ENCODE data around the gene OXSR1.

GRCh38 chr3:38131621-38132369 is 33.5 kb upstream of the OXSR1 start:
- no peak for TF ChIP-seq CTCF (IDR thresholded peaks at IDR 0.05)
- TF ChIP-seq POLR2A (IDR thresholded peaks at IDR 0.05) = no peak
- no peak for TF ChIP-seq EP300 (IDR thresholded peaks at IDR 0.05)
